Ectodermal cell (in vitro differentiated cells): ENCODE results near the gene ADTRP.

Source experiments
- H3K27ac ChIP-seq: 2 replicates; pipeline ENCODE4 v1.7.0; 2013; ENCODE audit warnings: mild to moderate bottlenecking, low read depth, low read length; ENCODE audit not compliant: insufficient read depth, poor library complexity, severe bottlenecking
- H3K27me3 ChIP-seq: 2 replicates; pipeline ENCODE4 v1.7.0; 2013; ENCODE audit warnings: mild to moderate bottlenecking, low read length; ENCODE audit not compliant: insufficient read depth, control insufficient read depth, poor library complexity, severe bottlenecking
- H3K36me3 ChIP-seq: one replicate; pipeline ENCODE4 v1.7.0; 2013; ENCODE audit warnings: low read length; ENCODE audit not compliant: control insufficient read depth, insufficient read depth
- H3K4me1 ChIP-seq: one replicate; pipeline ENCODE4 v1.7.0; 2013; ENCODE audit warnings: low read length; ENCODE audit not compliant: control insufficient read depth, insufficient read depth
- H3K4me3 ChIP-seq: 2 replicates; pipeline ENCODE4 v1.7.0; 2013; ENCODE audit warnings: low read depth, low read length, control low read depth; ENCODE audit not compliant: insufficient read depth
- H3K9me3 ChIP-seq: 2 replicates; pipeline ENCODE4 v1.7.0; 2013; ENCODE audit warnings: mild to moderate bottlenecking, low read length, moderate library complexity; ENCODE audit not compliant: control insufficient read depth
- WGBS, 2 experiments: methylation state at CpG; one replicate each; pipeline ENCODE4 v1.1.7; 2013; ENCODE audit warnings: missing lambda C conversion rate in 2 of 2; 5-methylcytosine and 5-hydroxymethylcytosine counted together

ADTRP gene

DNA sequence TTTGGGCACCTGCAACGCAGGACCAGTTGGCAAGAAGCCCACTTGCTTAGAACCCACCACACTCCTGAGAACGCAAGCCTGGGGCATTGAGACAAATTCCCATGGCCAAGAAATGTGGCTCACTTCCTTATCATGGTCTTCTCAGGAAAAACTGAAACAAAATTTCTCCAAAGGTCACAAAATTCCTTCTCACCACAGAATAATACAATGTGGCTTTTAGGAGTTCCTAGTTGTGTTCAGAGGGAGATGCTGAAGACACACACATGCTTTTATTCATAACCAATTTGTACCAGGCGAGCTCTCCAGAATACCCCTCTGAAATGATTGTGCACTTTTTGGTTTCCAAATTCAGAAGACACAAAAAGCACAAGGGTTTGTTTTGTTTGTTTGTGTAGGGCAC, 31.6 kb downstream of the ADTRP start:
- H3K4me3 ChIP-seq = no peak overlapping the region
- H3K9me3 ChIP-seq = no peaks in the 10 kb centered on the region
- WGBS, 2 experiments = 93 to 97% methylated on average over 3 of the region's 3 CpGs
- no peaks in the 10 kb centered on the region for H3K27me3 ChIP-seq
- H3K36me3 ChIP-seq = no peaks in the 10 kb centered on the region
- no peaks in the 10 kb centered on the region for H3K4me1 ChIP-seq
- no peak overlapping the region for H3K27ac ChIP-seq

DNA sequence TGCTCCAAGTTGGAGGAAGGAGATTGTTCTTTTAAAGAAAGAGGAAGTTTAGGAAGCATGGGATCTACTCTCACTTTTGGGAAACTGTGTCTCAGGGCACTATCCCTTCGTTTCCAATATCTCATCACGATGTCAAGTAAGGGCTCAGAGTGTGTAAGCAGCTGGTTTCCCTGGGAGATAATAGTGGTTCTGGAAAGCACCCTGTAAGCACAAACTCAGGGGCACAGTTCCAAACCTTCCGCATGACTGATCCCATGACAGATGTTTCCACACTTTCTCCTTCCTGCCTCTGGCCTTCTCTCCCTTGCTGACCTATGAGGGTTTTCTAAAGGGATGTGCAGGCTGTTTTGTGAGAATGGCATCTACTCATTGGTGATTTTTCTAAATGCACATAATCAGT, 33.9 kb downstream of the ADTRP start:
- Histone ChIP-seq H3K36me3 (no peaks in the 10 kb centered on the region), H3K9me3 (no peaks in the 10 kb centered on the region), H3K27ac (no peak overlapping the region), H3K4me1 (no peaks in the 10 kb centered on the region), H3K4me3 (no peak overlapping the region), H3K27me3 (no peaks in the 10 kb centered on the region)
- 92 to 98% methylated on average over 3 of the region's 3 CpGs for WGBS, 2 experiments

DNA sequence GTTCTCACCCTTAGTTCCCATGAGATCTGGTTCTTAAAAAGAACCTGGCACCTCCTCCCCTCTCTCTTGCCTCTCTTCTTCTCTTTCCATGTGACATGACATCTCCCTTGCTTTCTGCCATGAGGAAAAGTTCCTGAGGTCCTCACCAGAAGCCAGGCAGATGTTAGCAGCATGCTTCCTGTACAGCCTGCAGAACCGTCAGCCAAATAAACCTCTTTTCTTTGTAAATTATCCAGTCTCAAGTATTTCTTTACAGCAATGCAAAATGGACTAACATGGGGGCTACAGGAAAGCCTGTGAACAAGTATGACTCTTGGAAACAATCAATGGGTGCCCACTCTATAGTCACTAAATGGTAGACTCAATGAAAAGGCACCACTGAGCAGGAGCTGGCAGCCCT, 34.5 kb downstream of the ADTRP start:
- Histone ChIP-seq H3K4me3 (no peak overlapping the region), H3K27ac (no peak overlapping the region), H3K27me3 (no peaks in the 10 kb centered on the region), H3K9me3 (no peaks in the 10 kb centered on the region), H3K36me3 (no peaks in the 10 kb centered on the region), H3K4me1 (no peaks in the 10 kb centered on the region)
- WGBS, 2 experiments = 83 to 89% methylated on average over 1 of the region's 1 CpG

DNA sequence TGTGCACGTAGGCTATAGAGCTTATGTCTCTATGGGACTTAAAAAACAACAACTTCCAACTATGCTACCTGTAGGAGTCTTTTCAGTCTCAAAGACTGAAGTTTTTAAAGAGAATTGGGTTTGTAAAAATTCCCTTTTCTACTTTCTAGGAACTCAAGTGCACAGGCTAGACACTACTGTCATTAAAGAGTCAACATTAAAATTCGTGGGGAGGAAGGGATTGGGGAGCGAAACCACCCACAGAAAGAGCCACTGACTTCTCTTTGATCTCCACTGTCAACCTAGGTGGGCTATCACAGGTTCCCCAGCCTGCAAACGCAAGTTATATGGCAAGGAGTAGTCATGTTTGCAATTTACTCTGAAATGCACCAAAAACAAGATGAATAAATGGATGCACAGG, 37.7 kb downstream of the ADTRP start:
- WGBS, 2 experiments = 85 to 94% methylated on average over 4 of the region's 4 CpGs

DNA sequence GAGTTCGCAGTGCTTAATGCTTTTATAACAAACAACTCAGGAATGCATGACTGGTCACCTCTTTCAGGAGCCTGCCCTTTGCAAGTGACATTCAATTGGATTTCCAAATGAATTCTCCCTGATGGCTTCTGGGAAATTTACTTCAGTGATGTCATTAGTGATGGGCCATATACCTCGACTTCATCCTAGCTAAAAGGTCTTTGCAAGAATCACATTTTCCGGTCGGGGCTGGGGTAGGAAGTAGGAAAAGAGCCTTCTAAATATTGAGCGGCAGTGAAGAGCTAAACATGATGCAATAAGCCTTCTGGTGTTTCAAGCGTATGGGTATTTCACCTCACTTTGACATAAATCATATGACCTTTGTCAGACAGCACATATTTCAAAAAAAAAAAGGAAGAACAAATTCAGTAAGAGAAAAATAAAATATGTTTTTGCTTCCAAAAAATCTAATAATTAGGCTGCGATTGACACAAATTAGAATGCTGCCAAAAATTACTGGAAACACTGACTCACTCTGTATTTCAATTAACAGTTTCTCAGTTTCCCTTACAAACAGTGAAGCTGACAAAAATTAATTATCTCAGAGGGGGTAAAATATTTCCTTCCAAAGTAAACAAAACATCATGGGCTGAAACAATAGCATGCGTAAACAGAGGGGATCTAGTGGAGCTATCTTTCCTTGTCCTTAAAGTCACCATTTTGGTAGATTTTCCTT, 39.8 kb downstream of the ADTRP start:
- H3K9me3 ChIP-seq = no peaks in the 10 kb centered on the region
- 96 to 97% methylated on average over 7 to 8 of the region's 8 CpGs for WGBS, 2 experiments
- H3K4me1 ChIP-seq = no peaks in the 10 kb centered on the region
- no peak overlapping the region for H3K27ac ChIP-seq
- H3K36me3 ChIP-seq = no peaks in the 10 kb centered on the region
- H3K4me3 ChIP-seq = no peak overlapping the region
- no peaks in the 10 kb centered on the region for H3K27me3 ChIP-seq

More for the DNA sequence above, 37.7 kb downstream of the ADTRP start:
- Histone ChIP-seq H3K4me3 (no peak overlapping the region), H3K36me3 (no peaks in the 10 kb centered on the region), H3K27me3 (no peaks in the 10 kb centered on the region), H3K9me3 (no peaks in the 10 kb centered on the region), H3K4me1 (no peaks in the 10 kb centered on the region), H3K27ac (no peak overlapping the region)

DNA sequence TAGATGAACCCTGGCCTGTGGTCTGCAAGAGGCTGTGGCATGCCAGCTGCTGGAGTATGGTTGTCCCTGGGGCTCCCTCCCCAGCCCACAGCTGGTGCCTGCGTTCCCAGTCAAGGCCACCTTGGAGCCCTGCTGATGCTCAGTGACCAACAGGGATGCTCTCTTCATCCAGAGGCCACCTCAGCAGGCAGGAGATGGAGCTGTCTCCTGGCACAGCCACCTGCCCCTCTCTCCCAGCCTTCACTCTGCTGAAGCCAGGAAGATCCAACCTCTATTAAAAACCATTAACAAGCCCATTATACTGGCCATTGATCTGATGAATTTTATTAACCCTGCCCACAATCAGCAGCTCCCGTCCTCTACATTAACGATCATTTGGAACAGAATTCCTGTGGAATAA, 40.4 kb downstream of the ADTRP start:
- no peaks in the 10 kb centered on the region for H3K36me3 ChIP-seq
- WGBS, 2 experiments = 92 to 96% methylated on average over 3 of the region's 3 CpGs
- no peaks in the 10 kb centered on the region for H3K9me3 ChIP-seq
- H3K4me1 ChIP-seq = no peaks in the 10 kb centered on the region
- H3K27me3 ChIP-seq = no peaks in the 10 kb centered on the region
- H3K4me3 ChIP-seq = no peak overlapping the region
- no peak overlapping the region for H3K27ac ChIP-seq

DNA sequence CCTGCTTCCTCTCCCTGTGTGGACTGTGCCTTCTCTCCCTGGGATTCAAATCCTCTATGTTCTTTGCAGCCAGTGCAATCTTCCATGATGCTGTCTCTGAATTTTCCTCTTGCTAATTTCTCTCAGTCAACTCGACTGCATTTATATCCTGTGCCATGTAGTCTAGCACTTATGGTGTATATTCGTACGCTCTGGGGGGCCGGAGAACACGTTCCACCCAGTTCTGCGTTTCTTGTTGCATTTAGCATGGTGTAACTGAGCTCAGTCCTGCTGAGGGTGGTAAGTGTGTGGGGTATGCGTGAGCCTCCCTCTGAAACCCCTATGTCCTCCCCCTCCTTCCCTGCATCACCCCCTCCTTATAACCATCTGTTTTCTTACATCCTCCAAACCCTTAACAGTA, 42.0 kb downstream of the ADTRP start:
- 94 to 99% methylated on average over 6 of the region's 7 CpGs for WGBS, 2 experiments
- no peaks in the 10 kb centered on the region for H3K27me3 ChIP-seq
- no peak overlapping the region for H3K4me3 ChIP-seq
- H3K9me3 ChIP-seq = no peaks in the 10 kb centered on the region
- H3K27ac ChIP-seq = no peak overlapping the region
- no peaks in the 10 kb centered on the region for H3K4me1 ChIP-seq
- no peaks in the 10 kb centered on the region for H3K36me3 ChIP-seq

DNA sequence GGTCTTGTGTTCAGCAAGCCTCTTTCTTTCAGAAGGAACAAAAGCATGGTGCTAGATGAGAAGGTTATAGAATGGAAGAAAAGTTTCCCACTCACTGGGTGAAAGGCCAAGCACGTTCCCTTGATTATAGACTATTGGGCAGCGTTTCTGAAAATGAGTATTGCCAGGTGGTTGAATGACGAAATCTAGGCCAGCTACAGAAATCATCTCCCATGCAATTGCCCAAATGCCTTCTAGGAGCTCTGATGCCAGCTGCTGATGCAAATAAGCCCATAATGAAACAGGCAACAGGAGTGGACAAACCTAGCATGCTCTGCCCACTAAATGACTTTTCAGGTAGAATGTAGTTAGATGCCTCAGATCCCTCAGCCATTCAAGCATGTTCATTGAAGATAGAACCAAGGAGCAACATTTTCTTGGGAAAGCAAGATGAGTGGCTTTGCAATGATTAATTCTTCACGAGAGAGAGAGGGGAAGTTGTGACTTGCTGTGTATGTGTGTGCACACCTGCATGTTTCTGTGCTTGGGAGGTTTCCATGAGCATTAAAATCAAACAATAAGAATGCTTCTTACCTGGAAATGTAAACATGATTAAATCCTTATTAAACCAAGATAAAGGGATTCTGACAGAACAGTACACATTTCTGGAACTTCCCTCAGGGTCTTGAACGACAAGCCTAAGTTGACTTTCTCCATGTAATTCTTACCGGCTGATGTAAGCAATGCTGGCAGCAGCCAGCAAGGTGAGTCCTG, 43.6 kb downstream of the ADTRP start:
- no peaks in the 10 kb centered on the region for H3K9me3 ChIP-seq
- no peaks in the 10 kb centered on the region for H3K27me3 ChIP-seq
- H3K27ac ChIP-seq = no peak overlapping the region
- H3K36me3 ChIP-seq = no peaks in the 10 kb centered on the region
- no peak overlapping the region for H3K4me3 ChIP-seq
- 95 to 96% methylated on average over 6 of the region's 6 CpGs for WGBS, 2 experiments
- no peaks in the 10 kb centered on the region for H3K4me1 ChIP-seq

DNA sequence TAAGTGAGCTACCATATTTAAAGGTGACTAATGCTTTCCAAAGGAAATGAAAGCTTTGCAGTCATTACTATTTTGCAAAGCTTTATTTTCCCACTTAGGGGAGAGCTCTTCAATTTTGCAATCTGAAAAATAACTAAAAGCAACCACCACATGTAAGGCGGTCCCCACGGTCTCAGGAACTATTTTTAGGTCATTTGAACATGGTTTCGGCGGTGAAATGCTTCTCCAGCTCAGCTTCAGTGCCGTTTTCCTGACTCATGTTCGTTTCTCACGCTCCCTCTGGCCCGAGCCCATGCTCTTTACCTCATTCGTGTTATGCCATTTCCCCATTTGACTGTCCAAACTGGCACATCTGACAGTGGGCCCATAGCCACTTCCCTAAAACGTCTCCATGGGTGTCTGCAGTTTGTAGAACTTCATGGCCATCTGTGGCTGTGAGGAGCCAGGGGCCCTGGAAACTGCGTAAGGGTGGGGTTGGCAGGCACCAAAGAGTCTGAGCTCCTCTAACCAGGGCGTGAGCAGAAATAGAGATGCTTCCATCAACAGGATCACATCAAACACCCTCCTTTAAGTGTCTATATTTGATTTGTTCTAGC, 46.5 kb downstream of the ADTRP start:
- H3K36me3 ChIP-seq = no peaks in the 10 kb centered on the region
- WGBS, 2 experiments = 93 to 96% methylated on average over 12 of the region's 12 CpGs
- no peak overlapping the region for H3K4me3 ChIP-seq
- H3K9me3 ChIP-seq = no peaks in the 10 kb centered on the region
- no peaks in the 10 kb centered on the region for H3K27me3 ChIP-seq
- no peak overlapping the region for H3K27ac ChIP-seq
- no peaks in the 10 kb centered on the region for H3K4me1 ChIP-seq

DNA sequence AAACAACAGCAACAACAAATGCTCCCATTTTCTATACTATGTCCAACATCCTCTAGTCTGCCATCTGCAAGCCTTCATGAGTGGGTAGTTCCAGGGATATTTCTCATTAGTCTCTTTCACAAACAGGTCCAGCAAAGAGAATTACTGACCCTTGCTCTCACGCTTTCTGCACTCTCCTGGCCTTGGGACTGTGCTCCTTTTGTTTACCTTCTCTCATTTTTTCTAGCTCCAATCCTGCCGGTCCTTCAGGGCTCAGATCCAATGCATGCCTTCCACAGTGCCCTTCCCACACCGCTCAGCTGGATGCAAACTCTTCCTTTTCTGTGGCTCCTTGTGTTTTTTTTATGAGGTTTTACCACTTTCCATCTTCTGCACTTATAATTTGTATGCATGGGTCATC, 47.2 kb downstream of the ADTRP start:
- 82 to 89% methylated on average over 3 of the region's 3 CpGs for WGBS, 2 experiments
- H3K9me3 ChIP-seq = no peaks in the 10 kb centered on the region
- H3K4me3 ChIP-seq = no peak overlapping the region
- H3K27me3 ChIP-seq = no peaks in the 10 kb centered on the region
- no peak overlapping the region for H3K27ac ChIP-seq
- H3K4me1 ChIP-seq = no peaks in the 10 kb centered on the region
- no peaks in the 10 kb centered on the region for H3K36me3 ChIP-seq
